LNCaP clone FGC (cell line): ENCODE measurements around the gene QRSL1.

ENCODE experiments used
- DNase-seq: peaks from one replicate; pipeline ENCODE4 v3.0.0-alpha.2; 2011; ENCODE audit warnings: low read depth
- H3K4me3 ChIP-seq: 2 replicates; pipeline ENCODE4 v1.5.1; 2011; ENCODE audit warnings: mild to moderate bottlenecking, low read depth, low read length, control low read depth
- CTCF ChIP-seq: IDR thresholded peaks from 2 replicates; pipeline ENCODE4 v1.5.1; 2012; ENCODE audit warnings: mild to moderate bottlenecking; ENCODE audit not compliant: control insufficient read depth, insufficient read depth; ENCODE audit errors: extremely low read depth

Gene QRSL1

DNA sequence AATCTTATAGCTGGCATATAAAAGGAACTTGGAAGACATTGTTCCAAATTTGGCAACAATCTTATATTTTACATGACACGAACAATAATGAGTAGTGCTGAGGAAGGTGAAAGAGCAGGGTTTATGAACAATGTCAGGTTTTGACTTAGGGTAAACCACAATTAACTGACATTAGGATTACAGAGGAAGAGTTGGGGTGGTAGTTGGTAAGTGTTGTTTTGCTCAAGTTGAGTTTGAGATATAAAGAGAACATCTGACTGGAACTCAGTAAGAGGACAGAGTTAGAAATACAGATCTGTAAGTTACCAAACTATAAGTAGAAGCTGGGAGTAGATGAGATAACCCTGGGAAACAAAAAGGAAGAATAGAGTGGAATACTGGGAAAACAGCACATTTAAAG lies 15.2 kb upstream of the QRSL1 start:
- no peak for DNase-seq
- no peak overlapping the region for H3K4me3 ChIP-seq
- TF ChIP-seq CTCF = no peak

DNA sequence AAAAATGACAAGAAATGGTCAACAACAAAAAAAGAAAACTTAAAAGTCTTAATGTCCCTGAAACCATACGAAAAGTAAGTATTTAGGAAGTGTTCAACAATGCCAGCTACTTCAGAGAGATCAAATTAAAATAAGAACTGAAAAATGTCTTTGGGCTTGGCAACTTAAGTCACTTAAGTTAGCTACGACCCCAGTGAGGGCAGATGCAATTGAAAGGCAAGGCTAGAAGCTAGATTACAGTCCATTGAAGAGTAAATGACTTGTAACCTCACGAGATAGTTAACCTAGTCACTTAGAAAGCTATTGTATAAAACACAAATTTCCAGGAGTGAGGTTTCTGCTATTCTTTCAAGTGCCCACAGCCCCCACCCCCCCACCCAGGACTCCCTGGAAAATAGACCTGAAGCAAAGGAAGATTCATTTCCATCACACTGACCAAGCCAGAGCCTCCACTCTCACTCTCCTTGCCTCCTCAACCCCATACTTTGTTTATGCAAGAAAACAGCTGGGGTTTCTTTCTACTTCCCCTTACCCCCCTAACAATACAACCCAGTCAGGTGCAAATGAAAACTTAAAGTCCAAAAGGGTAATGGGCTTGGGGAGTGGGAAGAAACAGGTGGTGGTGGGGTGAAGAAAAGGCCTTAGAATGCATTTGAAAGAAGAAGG lies 14.7 kb upstream of the QRSL1 start:
- DNase-seq = no peak
- TF ChIP-seq CTCF = no peak
- no peak overlapping the region for H3K4me3 ChIP-seq

GRCh38 chr6:106617302-106617701 lies 12.1 kb upstream of the QRSL1 start:
- no peak overlapping the region for H3K4me3 ChIP-seq
- no peak for TF ChIP-seq CTCF
- DNase-seq = no peak

DNA sequence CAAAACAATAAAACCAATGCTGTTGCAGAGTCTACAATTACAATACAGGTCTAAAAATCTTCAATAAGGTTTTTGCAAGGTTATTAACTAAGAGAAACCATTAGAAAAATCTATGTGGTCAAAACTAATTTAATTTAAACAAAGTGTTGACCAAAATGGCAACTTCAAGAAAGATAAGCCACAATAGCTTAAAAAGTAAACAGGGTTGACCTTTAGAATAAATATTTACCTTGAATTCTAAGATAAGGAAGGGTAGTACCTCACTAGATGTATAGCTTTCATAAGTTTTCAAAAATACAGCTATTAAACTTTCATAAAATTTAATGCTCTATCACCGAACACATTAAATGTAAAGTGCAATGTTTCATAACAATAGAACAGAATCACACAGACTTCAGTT lies 11.5 kb upstream of the QRSL1 start:
- no peak for DNase-seq
- no peak overlapping the region for H3K4me3 ChIP-seq
- TF ChIP-seq CTCF = no peak

DNA sequence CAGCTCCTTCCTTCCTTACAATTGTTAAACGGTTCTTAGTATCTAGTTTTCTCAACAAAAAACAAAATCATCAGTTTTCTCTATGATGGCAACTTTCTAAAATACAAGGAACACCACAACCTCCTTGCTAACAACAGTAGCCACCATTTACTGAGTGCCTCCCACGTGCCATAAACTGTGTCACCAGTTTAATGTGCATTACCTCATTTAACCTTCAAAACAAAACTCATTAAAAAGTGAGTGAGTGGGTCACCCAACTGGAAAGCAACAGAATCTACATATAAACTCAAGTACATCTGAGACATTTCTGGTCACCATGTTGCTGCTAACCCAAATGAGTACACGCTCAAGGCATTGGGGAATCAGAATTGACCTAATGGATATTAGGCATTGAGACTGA lies 11.1 kb upstream of the QRSL1 start:
- no peak overlapping the region for H3K4me3 ChIP-seq
- no peak for TF ChIP-seq CTCF
- no peak for DNase-seq

GRCh38 chr6:106619223-106619622 lies 10.2 kb upstream of the QRSL1 start:
- DNase-seq = no peak

More at GRCh38 chr6:106619223-106619622, 10.2 kb upstream of the QRSL1 start:
- no peak overlapping the region for H3K4me3 ChIP-seq
- TF ChIP-seq CTCF = no peak
